COR-L47 (cell line): ENCODE measurements around the gene CACNA1H.

ENCODE experiments used
- DNase-seq: peaks from one replicate; lab custom pipeline; 2025; lab: John Stamatoyannopoulos, UW

Gene CACNA1H

GRCh38 chr16:1152651-1153259 is at the start of gene CACNA1H:
Gene CACNA1H, plus strand, starts transcription at chr16:1153106. Its CDS starts 632 bp downstream, at chr16:1153738.
- no peak for DNase-seq

- DNase-seq = no peak
Observed at GRCh38 chr16:1103636-1103980, 49.3 kb upstream of the CACNA1H start.

GRCh38 chr16:1105888-1106620 is 46.9 kb upstream of the CACNA1H start:
- peak; percentile 50 for DNase-seq

- no peak for DNase-seq
Observed at GRCh38 chr16:1106659-1107058, 46.2 kb upstream of the CACNA1H start.

GRCh38 chr16:1107141-1107540 is 45.8 kb upstream of the CACNA1H start:
- no peak for DNase-seq

GRCh38 chr16:1107731-1108130 is 45.2 kb upstream of the CACNA1H start:
- no peak for DNase-seq

- DNase-seq = peak; percentile 85
Observed at GRCh38 chr16:1108299-1109252, 44.3 kb upstream of the CACNA1H start.

- no peak for DNase-seq
Observed at GRCh38 chr16:1109648-1110047, 43.3 kb upstream of the CACNA1H start.

GRCh38 chr16:1112506-1113184 is 40.3 kb upstream of the CACNA1H start:
- DNase-seq = no peak

- DNase-seq = no peak
Observed at GRCh38 chr16:1113489-1113888, 39.4 kb upstream of the CACNA1H start.

- no peak for DNase-seq
Observed at GRCh38 chr16:1113889-1114526, 38.9 kb upstream of the CACNA1H start.

GRCh38 chr16:1116693-1117077 is 36.2 kb upstream of the CACNA1H start:
- DNase-seq = no peak

GRCh38 chr16:1117176-1117900 is 35.6 kb upstream of the CACNA1H start:
- DNase-seq = no peak

- no peak for DNase-seq
Observed at GRCh38 chr16:1117926-1118325, 35.0 kb upstream of the CACNA1H start.

GRCh38 chr16:1119129-1119528 is 33.8 kb upstream of the CACNA1H start:
- DNase-seq = no peak

GRCh38 chr16:1119766-1120576 is 32.9 kb upstream of the CACNA1H start:
- DNase-seq = no peak

GRCh38 chr16:1120577-1120941 is 32.3 kb upstream of the CACNA1H start:
- DNase-seq = no peak

- DNase-seq = no peak
Observed at GRCh38 chr16:1121009-1121408, 31.9 kb upstream of the CACNA1H start.

GRCh38 chr16:1121601-1122397 is 31.1 kb upstream of the CACNA1H start:
- DNase-seq = no peak
